Left lung (tissue), 14 donors: Measurements from ENCODE around the gene NCBP3. TPM values are rescaled to one million over a fixed set of nuclear protein-coding genes. Genes with fewer than 3 reads are reported as not detected.

ENCODE experiments used
- ATAC-seq: fragments of 200-7000 bp; cut with Tn5 transposase; one replicate; pipeline ENCODE4 v1.9.1; 2020; ENCODE audit warnings: moderate library complexity
- DNase-seq, 4 donors: peaks; one replicate each; pipeline ENCODE4 v3.0.0-alpha.2; 2013 to 2020
- H3K27ac ChIP-seq, 2 donors: fragments of 200-600 bp; sonication (generic) in 1 of 2; one replicate each; pipeline versions ENCODE4 v1.5.0 to v1.8.0; 2020 to 2021
- H3K27me3 ChIP-seq, 2 donors: fragments of 200-600 bp; sonication (generic) in 1 of 2; one replicate each; pipeline versions ENCODE4 v1.5.0 to v1.8.0; 2020 to 2021
- H3K36me3 ChIP-seq, 2 donors: fragments of 200-600 bp; sonication (generic) in 1 of 2; one replicate each; pipeline versions ENCODE4 v1.5.0 to v1.8.0; 2020 to 2021
- H3K4me1 ChIP-seq, 2 donors: fragments of 200-600 bp; one replicate each; pipeline ENCODE4 v1.8.0; 2021
- H3K4me3 ChIP-seq, 2 donors: fragments of 200-600 bp; sonication (generic) in 1 of 2; one replicate each; pipeline versions ENCODE4 v1.5.0 to v1.8.0; 2020 to 2021; ENCODE audit warnings: mild to moderate bottlenecking in 1 of 2
- H3K9me3 ChIP-seq, 2 donors: fragments of 200-600 bp; sonication (generic) in 1 of 2; one replicate each; pipeline versions ENCODE4 v1.5.0 to v1.8.0; 2020 to 2021
- CTCF ChIP-seq, 2 donors: fragments of 200-600 bp; sonication (generic) in 1 of 2; IDR thresholded peaks; one replicate each; pipeline versions ENCODE4 v1.5.0 to v1.8.0; 2021; ENCODE audit warnings: antibody characterized with exemption in 2 of 2
- intact Hi-C, 2 donors: fragments of 100-400 bp; cut with DNase I; formaldehyde crosslinking; loops; one replicate each; pipeline versions ENCODE4 v1.11.2 to v1.14.2; 2022
- long read RNA-seq, 12 donors: library from polyadenylated mRNA in 2 of 12; unstranded in 2 of 12; transcript quantifications; one replicate each; pipeline ENCODE4 v2.0.0 and lab custom pipeline, GENCODE V29; 2019 to 2026
- polyA plus RNA-seq, 6 donors: library from polyadenylated mRNA; unstranded; fragments of 120-200 nt; gene quantifications; one replicate each; pipeline ENCODE4 v1.2.1, GENCODE V29; 2013; ENCODE audit not compliant: insufficient read length in 6 of 6
- total RNA-seq, 2 donors: library from RNA; stranded (reverse); fragmentation: NEBNext Ultra II Directional; extraction: Animal tissue kit (Norgen Biotek cat#: 25700); gene quantifications; one replicate each; pipeline ENCODE4 v1.2.1, GENCODE V29; 2021
- donor health status: DM: no; HTN: yes; CAD: no.
- donor health status: DM: no; HTN: no; CAD: no.

The NCBP3 gene
- total RNA-seq = 10 to 100 TPM; 30.6 to 31.8 TPM
- 100 to 1,000 TPM in 5 of 6 donors, 10 to 100 TPM in 1; 80.1 to 112 (median 105) TPM for polyA plus RNA-seq
- long read RNA-seq, donor 1, full-length matches to known transcripts = 3 of 14 reads
- long read RNA-seq, donor 1, partial matches to known transcripts = 11 of 14 reads
- long read RNA-seq, donor 1, other reads (novel, unspliced or antisense) = 0 of 14 reads
- long read RNA-seq, donor 2, full-length matches to known transcripts = 7 of 16 reads
- long read RNA-seq, donor 2, partial matches to known transcripts = 9 of 16 reads
- long read RNA-seq, donor 2, other reads (novel, unspliced or antisense) = 0 of 16 reads
- long read RNA-seq, donor 3, full-length matches to known transcripts = 4 of 4 reads
- long read RNA-seq, donor 3, partial matches to known transcripts = 0 of 4 reads
- long read RNA-seq, donor 3, other reads (novel, unspliced or antisense) = 0 of 4 reads
- long read RNA-seq, donor 4, full-length matches to known transcripts = 4 of 16 reads
- long read RNA-seq, donor 4, partial matches to known transcripts = 7 of 16 reads
- long read RNA-seq, donor 4, other reads (novel, unspliced or antisense) = 5 of 16 reads
- long read RNA-seq, donor 5, full-length matches to known transcripts = 2 of 9 reads
- long read RNA-seq, donor 5, partial matches to known transcripts = 7 of 9 reads
- long read RNA-seq, donor 5, other reads (novel, unspliced or antisense) = 0 of 9 reads
- long read RNA-seq, donor 6, partial matches to known transcripts = 0 of 1 reads
- long read RNA-seq, donor 6, other reads (novel, unspliced or antisense) = 0 of 1 reads
- long read RNA-seq, donor 7, full-length matches to known transcripts = 2 of 2 reads
- long read RNA-seq, donor 7, partial matches to known transcripts = 0 of 2 reads
- long read RNA-seq, donor 7, other reads (novel, unspliced or antisense) = 0 of 2 reads
- long read RNA-seq, donor 8, full-length matches to known transcripts = 1 of 1 reads
- long read RNA-seq, donor 8, partial matches to known transcripts = 0 of 1 reads
- long read RNA-seq, donor 8, other reads (novel, unspliced or antisense) = 0 of 1 reads
- long read RNA-seq, donor 9 = 0 reads
- long read RNA-seq, donor 10, partial matches to known transcripts = 4 of 5 reads
- long read RNA-seq, donor 10, other reads (novel, unspliced or antisense) = 1 of 5 reads
- long read RNA-seq, donor 11 = 0 reads
- long read RNA-seq, donor 12, full-length matches to known transcripts = 5 of 5 reads
- long read RNA-seq, donor 12, partial matches to known transcripts = 0 of 5 reads
- long read RNA-seq, donor 12, other reads (novel, unspliced or antisense) = 0 of 5 reads

GRCh38 chr17:3845621-3846436 lies at the start of gene NCBP3:
TSS of gene NCBP3 (minus strand) at chr17:3846246. CDS start at chr17:3846223, 23 bp downstream.
- DNase-seq (peak; percentile 91 to 99 (median 94)), ATAC-seq (peak; percentile 99)

GRCh38 chr17:3895354-3895753 lies 49.3 kb upstream of the NCBP3 start:
- no peak for DNase-seq
- Histone ChIP-seq H3K36me3 (peaks cover 0 to 22% of the 10 kb centered on the region in 2 donors), H3K27ac (peak overlapping the region; percentile 75 to 87), H3K4me3 (no peak overlapping the region), H3K9me3 (no peaks in the 10 kb centered on the region), H3K27me3 (no peaks in the 10 kb centered on the region), H3K4me1 (peaks cover 24 to 55% of the 10 kb centered on the region in 2 donors)
- no peak for TF ChIP-seq CTCF (IDR thresholded peaks at IDR 0.05)
- ATAC-seq = no peak
- intact Hi-C loops = no loop called here

More at GRCh38 chr17:3845621-3846436, at the start of gene NCBP3:
- Histone ChIP-seq H3K4me1 (peaks cover 0 to 33% of the 10 kb centered on the region in 2 donors), H3K36me3 (peaks cover 0 to 22% of the 10 kb centered on the region in 2 donors), H3K4me3 (peak within 1 kb of the TSS; percentile 84 to 94), H3K9me3 (no peaks in the 10 kb centered on the region), H3K27me3 (no peaks in the 10 kb centered on the region), H3K27ac (peak within 1 kb of the TSS; percentile 66 to 85)
- intact Hi-C loops = no loop called here
- TF ChIP-seq CTCF (IDR thresholded peaks at IDR 0.05) = peak; percentile 91 to 99

- intact Hi-C loops = no loop called here
- peak; percentile 19 for ATAC-seq
- TF ChIP-seq CTCF (IDR thresholded peaks at IDR 0.05) = no peak
- H3K4me3 ChIP-seq = no peak overlapping the region
- DNase-seq = peak in 1 of 4 donors; percentile 67
- no peaks in the 10 kb centered on the region for H3K9me3 ChIP-seq
- H3K36me3 ChIP-seq = peaks cover 0 to 22% of the 10 kb centered on the region in 2 donors
- peaks cover 29 to 59% of the 10 kb centered on the region in 2 donors for H3K4me1 ChIP-seq
- H3K27ac ChIP-seq = peak overlapping the region; percentile 75 to 87
- no peaks in the 10 kb centered on the region for H3K27me3 ChIP-seq
Measured at GRCh38 chr17:3894911-3895343, 48.9 kb upstream of the NCBP3 start.

GRCh38 chr17:3894188-3894587 lies 48.1 kb upstream of the NCBP3 start:
- no peak overlapping the region for H3K4me3 ChIP-seq
- H3K27me3 ChIP-seq = no peaks in the 10 kb centered on the region
- TF ChIP-seq CTCF (IDR thresholded peaks at IDR 0.05) = no peak
- no peaks in the 10 kb centered on the region for H3K9me3 ChIP-seq
- ATAC-seq (no peak), DNase-seq (no peak)
- H3K4me1 ChIP-seq = peaks cover 32 to 65% of the 10 kb centered on the region in 2 donors
- peak overlapping the region; percentile 75 to 87 for H3K27ac ChIP-seq
- peaks cover 0 to 20% of the 10 kb centered on the region in 2 donors for H3K36me3 ChIP-seq
- intact Hi-C loops = no loop called here
